Right cardiac atrium (tissue), 5 donors: ENCODE data around the gene MPRIP. TPM values are rescaled to one million over a fixed set of nuclear protein-coding genes. Genes with fewer than 3 reads are reported as not detected.

ENCODE experiments used
- ATAC-seq, 2 donors: fragments of 200-7000 bp; cut with Tn5 transposase; one replicate each; pipeline versions ENCODE4 v1.8.0 to v1.9.1; 2020; ENCODE audit warnings: moderate library complexity in 2 of 2, mild to moderate bottlenecking in 1 of 2
- DNase-seq, 3 donors: peaks; one replicate each; pipeline ENCODE4 v3.0.0-alpha.2; 2020
- H3K27ac ChIP-seq: one replicate; pipeline ENCODE4 v1.5.1; 2013; ENCODE audit warnings: mild to moderate bottlenecking, low read length, control low read depth, moderate library complexity
- H3K27me3 ChIP-seq: one replicate; pipeline ENCODE4 v1.6.1; 2013; ENCODE audit not compliant: control insufficient read depth, insufficient read depth
- H3K4me1 ChIP-seq: one replicate; pipeline ENCODE4 v1.6.1; 2013; ENCODE audit warnings: low read length; ENCODE audit not compliant: control insufficient read depth, insufficient read depth
- H3K4me3 ChIP-seq: one replicate; pipeline ENCODE4 v1.5.1; 2013; ENCODE audit warnings: low read length, control low read depth
- H3K9me3 ChIP-seq: one replicate; pipeline ENCODE4 v1.6.1; 2013; ENCODE audit warnings: low read length; ENCODE audit not compliant: control insufficient read depth
- WGBS: extraction: QIAGEN DNeasy Blood & Tissue Kit; methylation state at CpG from one replicate; pipeline ENCODE4 v1.1.7; 2013; 5-methylcytosine and 5-hydroxymethylcytosine counted together
- intact Hi-C, 4 donors: fragments of 100-400 bp; cut with DNase I; formaldehyde crosslinking; loops; one replicate each; pipeline versions ENCODE4 v1.11.0 to v1.14.0; 2022 to 2023
- polyA plus RNA-seq: library from polyadenylated mRNA; stranded (reverse); fragments of 200-250 nt; gene quantifications from one replicate; pipeline ENCODE4 v1.2.3, GENCODE V29; 2013
- total RNA-seq, 4 donors: library from RNA; stranded (reverse); fragmentation: NEBNext Ultra II Directional; extraction: Animal tissue kit (Norgen Biotek cat#: 25700); gene quantifications; one replicate each; pipeline ENCODE4 v1.2.1, GENCODE V29; 2021
- donor health status: healthy with polysubstance abuse.
- donor health status: DM: no; HTN: yes; CAD: no.
- donor health status: DM: no; HTN: no; CAD: no.
- donor health status: DM: no; HTN: yes; CAD: no; lungs with severe emphysema.
- donor health status: DM: yes; HTN: yes; CAD: no.

MPRIP gene
- total and polyA plus RNA-seq, 5 donors, result 228 to 331 (median 312) TPM

DNA sequence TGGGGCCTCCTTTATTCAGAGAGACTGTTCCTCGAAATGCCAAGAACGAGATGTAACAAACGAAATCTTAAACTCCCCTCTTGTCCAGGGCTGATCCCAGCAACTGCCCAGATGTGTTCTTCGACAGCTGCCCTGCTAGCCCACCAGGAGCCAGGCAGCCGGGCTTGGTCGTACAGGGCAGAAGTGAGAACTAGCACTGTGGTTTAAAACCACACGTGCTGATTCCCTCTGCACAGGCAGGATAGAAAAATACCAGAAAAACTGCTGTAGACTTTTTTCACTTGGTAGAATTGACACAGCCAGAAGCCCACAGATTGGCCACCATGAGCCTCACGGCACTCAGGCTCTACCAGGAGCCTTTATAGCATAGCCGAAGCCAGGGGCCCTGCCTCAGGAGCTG lies 130.7 kb downstream of the MPRIP start:
- Histone ChIP-seq H3K4me3 (no peak overlapping the region), H3K4me1 (no peaks in the 10 kb centered on the region), H3K9me3 (no peaks in the 10 kb centered on the region), H3K27me3 (no peaks in the 10 kb centered on the region), H3K27ac (no peak overlapping the region)
- 86% methylated on average over 9 of the region's 9 CpGs for WGBS
- intact Hi-C loops, result no loop called here
- ATAC-seq (no peak), DNase-seq (no peak)

DNA sequence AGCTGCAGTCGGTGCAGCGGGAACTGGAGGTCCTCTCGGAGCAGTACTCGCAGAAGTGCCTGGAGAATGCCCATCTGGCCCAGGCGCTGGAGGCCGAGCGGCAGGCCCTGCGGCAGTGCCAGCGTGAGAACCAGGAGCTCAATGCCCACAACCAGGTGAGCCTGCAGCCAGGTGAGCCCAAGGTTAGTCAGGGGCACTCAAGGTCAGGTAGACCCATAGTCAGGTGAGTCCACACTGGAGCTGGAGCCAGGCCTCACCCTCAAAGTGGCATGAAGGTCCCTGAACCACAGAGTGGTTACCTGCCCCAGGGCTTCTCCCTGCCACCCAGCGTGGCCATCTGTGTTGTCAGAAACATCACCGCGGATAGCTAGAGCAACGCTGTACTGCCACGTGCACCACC lies 131.7 kb downstream of the MPRIP start:
- intact Hi-C loops, result no loop called here
- no peak overlapping the region for H3K27ac ChIP-seq
- no peaks in the 10 kb centered on the region for H3K27me3 ChIP-seq
- H3K4me1 ChIP-seq, result no peaks in the 10 kb centered on the region
- no peaks in the 10 kb centered on the region for H3K9me3 ChIP-seq
- ATAC-seq (no peak), DNase-seq (no peak)
- no peak overlapping the region for H3K4me3 ChIP-seq
- WGBS, result 96% methylated on average over 14 of the region's 14 CpGs

DNA sequence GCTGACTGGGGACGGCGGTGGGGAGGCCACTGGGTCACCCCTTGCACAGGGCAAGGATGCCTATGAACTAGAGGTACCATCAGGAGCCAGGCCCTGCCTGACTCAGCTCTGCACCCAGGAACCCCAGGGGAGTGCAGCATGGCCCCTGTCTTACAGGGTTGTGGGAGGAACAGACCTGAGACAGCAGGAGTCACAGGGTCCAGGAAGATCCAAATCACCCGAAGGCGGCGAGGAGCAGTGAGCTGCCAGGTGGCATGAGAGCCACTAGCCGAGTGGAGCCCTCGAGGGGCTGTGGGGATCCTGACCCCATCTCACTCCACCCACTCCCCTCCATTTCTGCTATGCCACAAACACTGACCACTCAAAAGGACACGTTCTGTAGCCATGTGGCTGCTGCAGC lies 133.1 kb downstream of the MPRIP start:
- intact Hi-C loops, result no loop called here
- H3K9me3 ChIP-seq, result no peaks in the 10 kb centered on the region
- H3K27me3 ChIP-seq, result no peaks in the 10 kb centered on the region
- ATAC-seq, result no peak
- H3K27ac ChIP-seq, result no peak overlapping the region
- no peak for DNase-seq
- WGBS, result 90% methylated on average over 8 of the region's 8 CpGs
- no peak overlapping the region for H3K4me3 ChIP-seq
- H3K4me1 ChIP-seq, result no peaks in the 10 kb centered on the region

DNA sequence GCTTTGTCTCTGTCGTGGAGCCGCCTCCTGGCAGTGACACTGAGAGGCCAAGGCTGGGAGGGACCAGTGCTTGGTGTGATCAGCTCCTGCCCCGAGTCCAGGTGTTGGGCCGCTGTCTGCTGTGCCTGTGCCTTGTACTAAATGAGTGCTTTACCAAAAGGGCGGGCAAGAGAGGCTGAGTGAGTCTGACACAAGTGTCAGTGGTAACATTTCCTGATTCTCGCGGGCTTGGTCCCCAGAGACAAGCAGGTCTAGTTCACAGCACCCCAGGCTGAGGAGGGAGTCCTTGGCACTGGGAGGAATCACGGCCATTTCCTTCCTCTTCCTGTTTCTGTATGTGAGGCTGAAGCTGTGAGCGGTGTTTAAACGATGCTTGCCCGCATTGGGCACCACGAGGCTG lies 133.7 kb downstream of the MPRIP start:
- no peak overlapping the region for H3K4me3 ChIP-seq
- no peak overlapping the region for H3K27ac ChIP-seq
- no peaks in the 10 kb centered on the region for H3K27me3 ChIP-seq
- H3K9me3 ChIP-seq, result no peaks in the 10 kb centered on the region
- 75% methylated on average over 12 of the region's 12 CpGs for WGBS
- intact Hi-C loops, result no loop called here
- ATAC-seq (no peak), DNase-seq (peak in 1 of 3 donors; percentile 20)
- no peaks in the 10 kb centered on the region for H3K4me1 ChIP-seq

DNA sequence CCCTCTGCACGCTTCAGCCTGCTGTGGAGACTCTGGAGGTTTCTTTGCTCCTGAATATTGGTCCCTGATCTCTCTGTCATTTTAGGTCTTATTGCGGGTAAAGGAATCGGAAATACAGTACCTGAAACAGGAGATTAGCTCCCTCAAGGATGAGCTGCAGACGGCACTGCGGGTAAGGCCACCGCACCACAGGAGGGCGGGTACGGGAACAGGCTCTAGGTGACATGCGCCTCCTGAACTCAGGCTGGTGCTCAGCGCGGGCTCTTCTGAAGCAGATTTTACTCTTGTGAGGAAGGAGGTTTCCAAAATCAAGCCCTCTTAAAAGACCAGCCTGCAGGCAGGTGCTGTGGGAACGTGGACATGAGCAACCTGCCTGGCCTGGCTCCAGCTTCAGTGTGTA lies 134.1 kb downstream of the MPRIP start:
- H3K9me3 ChIP-seq, result no peaks in the 10 kb centered on the region
- no peaks in the 10 kb centered on the region for H3K4me1 ChIP-seq
- intact Hi-C loops, result no loop called here
- 95% methylated on average over 12 of the region's 12 CpGs for WGBS
- H3K4me3 ChIP-seq, result no peak overlapping the region
- ATAC-seq, result no peak
- no peak overlapping the region for H3K27ac ChIP-seq
- H3K27me3 ChIP-seq, result no peaks in the 10 kb centered on the region
- DNase-seq, result peak in 1 of 3 donors; percentile 25

DNA sequence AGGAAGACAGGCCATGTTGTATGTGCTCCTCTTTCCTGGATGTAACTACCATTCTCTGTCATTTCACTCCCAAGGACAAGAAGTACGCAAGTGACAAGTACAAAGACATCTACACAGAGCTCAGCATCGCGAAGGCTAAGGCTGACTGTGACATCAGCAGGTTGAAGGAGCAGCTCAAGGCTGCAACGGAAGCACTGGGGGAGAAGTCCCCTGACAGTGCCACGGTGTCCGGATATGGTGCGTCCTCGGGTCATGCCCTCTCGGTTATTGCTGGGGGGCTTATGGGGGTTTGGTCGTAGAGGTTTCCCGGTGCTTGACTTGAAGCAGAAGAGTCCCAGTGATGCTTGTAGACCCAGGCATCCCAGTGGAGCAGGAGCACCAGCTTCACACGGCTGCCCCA lies 134.9 kb downstream of the MPRIP start:
- no peak for ATAC-seq
- no peak overlapping the region for H3K4me3 ChIP-seq
- intact Hi-C loops, result no loop called here
- no peak overlapping the region for H3K27ac ChIP-seq
- DNase-seq, result no peak
- H3K27me3 ChIP-seq, result no peaks in the 10 kb centered on the region
- H3K4me1 ChIP-seq, result no peaks in the 10 kb centered on the region
- H3K9me3 ChIP-seq, result no peaks in the 10 kb centered on the region
- WGBS, result 92% methylated on average over 12 of the region's 12 CpGs

DNA sequence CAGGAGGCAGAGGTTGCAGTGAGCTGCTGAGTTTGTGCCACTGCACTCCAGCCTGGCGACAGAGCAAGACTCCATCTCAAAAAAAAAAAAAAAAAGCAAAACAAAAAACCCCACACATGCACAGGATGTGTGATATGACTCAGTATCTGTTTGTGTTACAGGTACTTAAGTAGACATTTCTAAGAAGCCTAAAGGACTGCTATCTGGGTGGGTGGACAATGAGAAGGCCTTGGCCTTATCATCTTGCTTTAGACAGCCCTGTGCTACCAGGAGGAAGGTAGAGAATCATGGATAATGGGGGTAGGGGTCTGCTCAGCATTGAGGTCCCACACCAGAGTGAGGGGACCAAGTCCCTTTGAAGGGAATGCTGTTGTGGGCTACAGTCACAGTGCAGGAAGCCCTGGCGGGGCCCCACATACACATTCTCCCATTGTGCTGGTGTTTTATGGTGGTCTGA lies 137.1 kb downstream of the MPRIP start:
- 83% methylated on average over 2 of the region's 2 CpGs for WGBS
- Histone ChIP-seq H3K27me3 (no peaks in the 10 kb centered on the region), H3K27ac (no peak overlapping the region), H3K4me3 (no peak overlapping the region), H3K9me3 (no peaks in the 10 kb centered on the region), H3K4me1 (no peaks in the 10 kb centered on the region)
- intact Hi-C loops, result no loop called here
- DNase-seq (no peak), ATAC-seq (no peak)

DNA sequence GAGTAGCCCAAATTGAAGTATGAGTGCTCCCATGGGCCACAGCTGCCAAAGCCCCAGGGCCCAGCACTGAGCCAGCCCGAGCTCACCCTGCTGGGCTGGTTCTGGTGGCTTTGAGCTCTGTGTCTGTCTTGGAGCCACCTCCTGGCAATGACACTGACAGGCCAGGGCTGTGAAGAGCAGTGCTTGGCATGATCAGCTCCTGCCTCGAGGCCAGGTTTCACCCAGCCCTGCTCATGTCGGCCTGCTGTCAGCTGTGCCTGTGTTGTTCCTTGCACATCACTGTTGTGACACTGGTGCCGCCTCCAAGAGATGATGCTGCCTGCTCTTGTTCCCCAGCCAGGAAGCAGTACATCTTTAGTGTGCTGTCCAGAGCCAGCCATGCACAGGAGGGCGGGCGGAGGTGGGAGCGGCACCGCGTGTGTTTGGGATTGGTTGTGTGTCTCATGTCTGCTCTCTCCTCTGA lies 137.9 kb downstream of the MPRIP start:
- H3K27ac ChIP-seq, result peak overlapping the region; percentile 8
- H3K9me3 ChIP-seq, result no peaks in the 10 kb centered on the region
- H3K27me3 ChIP-seq, result no peaks in the 10 kb centered on the region
- ATAC-seq, result peak; percentile 71 to 82
- intact Hi-C loops, result no loop called here
- peak in 2 of 3 donors; percentile 68 to 81 for DNase-seq
- peaks cover 2% of the 10 kb centered on the region for H3K4me1 ChIP-seq
- no peak overlapping the region for H3K4me3 ChIP-seq
- WGBS, result 74% methylated on average over 9 of the region's 9 CpGs

DNA sequence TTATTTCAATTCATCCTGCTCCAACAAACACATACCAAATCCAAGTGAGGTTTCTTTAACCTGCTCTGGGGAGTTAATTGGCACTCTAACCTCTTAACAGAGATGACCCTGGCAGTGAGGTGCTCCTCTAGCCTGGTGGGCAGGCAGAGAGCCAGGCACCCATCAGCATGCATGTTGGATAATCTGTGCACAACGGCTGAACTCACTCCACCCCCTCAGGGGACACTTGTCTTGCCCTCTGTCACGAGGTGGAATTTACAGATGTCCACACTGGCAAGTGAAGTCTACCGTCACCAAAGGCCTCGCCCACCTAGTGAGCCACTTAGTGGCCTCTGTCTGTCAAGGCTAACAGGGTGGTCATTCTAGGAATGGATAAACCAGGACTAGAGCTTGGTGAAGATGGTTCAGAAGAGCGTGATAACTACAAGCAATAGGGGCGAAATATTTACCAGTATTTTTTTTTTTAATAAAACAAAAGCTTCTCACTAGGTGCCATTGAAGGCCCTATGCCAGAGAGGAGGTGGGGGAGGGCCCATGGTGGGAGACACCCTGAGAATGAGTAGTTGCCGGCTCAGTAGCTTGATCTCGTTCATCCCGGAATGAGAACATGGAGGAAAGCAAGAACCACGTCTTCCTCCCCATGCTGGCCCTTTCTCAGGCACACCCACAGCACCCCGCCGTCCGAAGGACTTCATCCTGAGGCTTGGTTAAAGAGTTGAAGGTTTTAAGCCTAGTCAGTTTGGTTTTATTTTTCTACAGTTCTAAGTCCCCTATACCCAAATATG lies 138.7 kb downstream of the MPRIP start:
- Histone ChIP-seq H3K4me1 (peaks cover 3% of the 10 kb centered on the region), H3K27ac (no peak overlapping the region), H3K4me3 (no peak overlapping the region), H3K9me3 (no peaks in the 10 kb centered on the region), H3K27me3 (no peaks in the 10 kb centered on the region)
- DNase-seq, result no peak
- intact Hi-C loops, result no loop called here
- 71% methylated on average over 13 of the region's 13 CpGs for WGBS
- peak in 1 of 2 donors; percentile 21 for ATAC-seq

DNA sequence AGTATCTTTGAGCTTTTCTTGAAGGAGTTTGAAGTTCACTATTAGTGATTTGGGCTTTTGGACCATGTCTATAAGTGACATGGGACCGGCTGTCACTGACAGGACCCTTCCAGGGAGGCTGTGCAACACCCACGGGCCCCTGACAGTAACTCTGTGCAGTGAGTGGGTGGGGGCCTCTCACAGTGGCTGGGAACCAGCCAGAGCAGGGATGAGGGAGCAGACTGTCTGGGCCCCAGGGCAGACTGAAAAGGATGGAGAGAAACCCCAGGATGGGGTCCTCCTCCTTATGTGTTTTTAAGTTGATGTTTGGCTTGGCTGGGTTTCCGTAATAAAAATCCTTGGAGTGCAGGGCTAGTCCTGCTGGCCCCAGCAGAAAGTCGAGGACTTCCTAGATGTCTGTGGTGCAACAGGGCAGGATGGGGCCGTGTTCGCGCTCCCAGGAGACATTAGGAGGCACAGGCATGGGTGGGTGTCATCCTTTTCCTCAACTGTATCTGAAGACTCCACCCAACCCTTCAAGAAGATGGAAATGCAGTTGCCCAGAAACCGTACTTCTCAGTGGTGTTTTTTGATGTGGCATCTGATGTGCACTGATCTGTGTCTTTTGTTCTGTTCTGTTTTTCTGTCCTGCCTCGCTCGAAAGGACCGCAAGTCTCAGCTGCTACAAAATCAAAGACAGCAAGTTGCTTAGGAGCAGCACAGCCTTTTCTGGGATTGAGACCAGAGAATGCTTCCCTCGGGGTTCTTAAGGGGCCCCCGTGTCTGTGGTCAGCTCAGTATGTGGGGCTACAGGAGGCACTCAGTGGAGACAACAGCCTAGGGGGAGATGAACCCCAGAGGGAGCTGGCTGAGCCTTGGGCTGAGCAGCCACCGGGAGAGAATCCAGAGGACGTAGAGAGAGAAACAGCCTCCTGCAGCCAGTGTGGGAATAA lies 139.7 kb downstream of the MPRIP start:
- intact Hi-C loops, result no loop called here
- 69% methylated on average over 15 of the region's 15 CpGs for WGBS
- H3K27me3 ChIP-seq, result no peaks in the 10 kb centered on the region
- no peak overlapping the region for H3K27ac ChIP-seq
- peaks cover 3% of the 10 kb centered on the region for H3K4me1 ChIP-seq
- H3K4me3 ChIP-seq, result no peak overlapping the region
- DNase-seq, result no peak
- ATAC-seq, result no peak
- H3K9me3 ChIP-seq, result no peaks in the 10 kb centered on the region

DNA sequence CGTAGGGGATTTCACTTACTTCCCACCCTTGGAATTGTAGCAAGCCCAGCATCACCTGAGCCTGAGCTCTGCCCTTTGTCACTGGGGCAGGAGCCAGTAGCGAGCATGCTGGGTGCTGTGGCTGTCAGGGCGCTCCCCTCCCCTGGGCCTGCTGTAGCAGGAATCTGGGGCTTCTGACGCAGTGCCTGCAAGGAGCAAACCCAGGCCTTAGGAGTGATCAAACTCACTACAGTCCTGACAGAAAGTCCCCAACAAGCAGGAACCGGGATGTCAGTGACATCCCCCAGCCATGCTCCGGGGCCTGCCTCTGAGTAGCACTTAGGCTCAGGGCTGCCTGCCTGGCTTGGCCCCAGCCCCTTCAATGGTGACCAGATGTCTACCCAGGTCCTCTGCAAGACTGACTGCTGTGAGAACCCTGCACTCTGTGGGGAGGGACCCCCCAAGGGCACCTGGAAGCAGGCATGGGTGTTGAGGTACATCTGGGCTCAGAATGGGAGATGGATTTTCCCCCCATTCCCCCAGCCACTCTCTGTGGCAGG lies 140.4 kb downstream of the MPRIP start:
- Histone ChIP-seq H3K9me3 (no peaks in the 10 kb centered on the region), H3K27ac (no peak overlapping the region), H3K27me3 (no peaks in the 10 kb centered on the region), H3K4me3 (no peak overlapping the region), H3K4me1 (peaks cover 3% of the 10 kb centered on the region)
- no peak for ATAC-seq
- no peak for DNase-seq
- WGBS, result 92% methylated on average over 6 of the region's 6 CpGs
- intact Hi-C loops, result no loop called here
